Effector memory CD4-positive, alpha-beta T cell (primary cell): ENCODE measurements around the gene ZMYND10.

Source experiments
- DNase-seq, 3 donors: peaks; one replicate each; pipeline ENCODE4 v3.0.0-alpha.2; 2020
- H3K27ac ChIP-seq: 2 replicates; pipeline ENCODE4 v1.7.0; 2013; ENCODE audit warnings: mild to moderate bottlenecking, low read length, moderate library complexity; ENCODE audit not compliant: insufficient read depth, poor library complexity, severe bottlenecking
- H3K27me3 ChIP-seq: replicated peaks from 2 replicates; pipeline ENCODE4 v1.7.0; 2013; ENCODE audit warnings: mild to moderate bottlenecking, low read length; ENCODE audit not compliant: insufficient read depth, control insufficient read depth, poor library complexity, severe bottlenecking
- H3K36me3 ChIP-seq: 2 replicates; pipeline ENCODE4 v1.7.0; 2013; ENCODE audit warnings: mild to moderate bottlenecking, low read length, moderate library complexity; ENCODE audit not compliant: control insufficient read depth, insufficient read depth
- H3K4me1 ChIP-seq: 2 replicates; pipeline ENCODE4 v1.7.0; 2013; ENCODE audit warnings: low read length, mild to moderate bottlenecking; ENCODE audit not compliant: control insufficient read depth, insufficient read depth, poor library complexity, severe bottlenecking
- H3K4me3 ChIP-seq: 2 replicates; pipeline ENCODE4 v1.7.0; 2013; ENCODE audit warnings: low read length, low read depth, mild to moderate bottlenecking; ENCODE audit not compliant: insufficient read depth, poor library complexity, severe bottlenecking
- H3K9me3 ChIP-seq: 2 replicates; pipeline ENCODE4 v1.7.0; 2013; ENCODE audit warnings: mild to moderate bottlenecking, low read length, moderate library complexity; ENCODE audit not compliant: control insufficient read depth

The ZMYND10 gene

GRCh38 chr3:50357481-50357880, 11.9 kb upstream of the ZMYND10 start:
- Histone ChIP-seq H3K4me1 (peaks cover 35% of the 10 kb centered on the region), H3K27me3 (no peaks in the 10 kb centered on the region), H3K27ac (peak overlapping the region; percentile 87), H3K4me3 (peak overlapping the region; percentile 6), H3K9me3 (no peaks in the 10 kb centered on the region), H3K36me3 (peaks cover 40% of the 10 kb centered on the region)
- DNase-seq: no peak

- H3K4me1 ChIP-seq: peaks cover 39% of the 10 kb centered on the region
- no peak for DNase-seq
- no peaks in the 10 kb centered on the region for H3K27me3 ChIP-seq
- no peak overlapping the region for H3K27ac ChIP-seq
- H3K9me3 ChIP-seq: no peaks in the 10 kb centered on the region
- H3K36me3 ChIP-seq: peaks cover 40% of the 10 kb centered on the region
- no peak overlapping the region for H3K4me3 ChIP-seq
These were observed 11.0 kb upstream of the ZMYND10 start for GRCh38 chr3:50356553-50356952.

- H3K9me3 ChIP-seq: no peaks in the 10 kb centered on the region
- no peak for DNase-seq
- no peak overlapping the region for H3K4me3 ChIP-seq
- H3K36me3 ChIP-seq: peaks cover 40% of the 10 kb centered on the region
- peaks cover 44% of the 10 kb centered on the region for H3K4me1 ChIP-seq
- no peaks in the 10 kb centered on the region for H3K27me3 ChIP-seq
- H3K27ac ChIP-seq: peak overlapping the region; percentile 10
These were observed 10.5 kb upstream of the ZMYND10 start for GRCh38 chr3:50355829-50356552.

GRCh38 chr3:50354850-50355249, 9.3 kb upstream of the ZMYND10 start:
- peaks cover 40% of the 10 kb centered on the region for H3K36me3 ChIP-seq
- peaks cover 50% of the 10 kb centered on the region for H3K4me1 ChIP-seq

GRCh38 chr3:50354186-50354764, 8.7 kb upstream of the ZMYND10 start:
- no peaks in the 10 kb centered on the region for H3K27me3 ChIP-seq
- DNase-seq: no peak
- H3K36me3 ChIP-seq: peaks cover 41% of the 10 kb centered on the region
- H3K27ac ChIP-seq: no peak overlapping the region
- peaks cover 53% of the 10 kb centered on the region for H3K4me1 ChIP-seq
- H3K9me3 ChIP-seq: no peaks in the 10 kb centered on the region
- H3K4me3 ChIP-seq: no peak overlapping the region

More at GRCh38 chr3:50354850-50355249, 9.3 kb upstream of the ZMYND10 start:
- Histone ChIP-seq H3K27ac (no peak overlapping the region), H3K27me3 (no peaks in the 10 kb centered on the region), H3K9me3 (no peaks in the 10 kb centered on the region), H3K4me3 (no peak overlapping the region)
- no peak for DNase-seq

GRCh38 chr3:50353245-50354004, 7.9 kb upstream of the ZMYND10 start:
- no peak overlapping the region for H3K4me3 ChIP-seq
- H3K27me3 ChIP-seq: no peaks in the 10 kb centered on the region
- no peaks in the 10 kb centered on the region for H3K9me3 ChIP-seq
- no peak for DNase-seq
- H3K36me3 ChIP-seq: peaks cover 49% of the 10 kb centered on the region
- peaks cover 50% of the 10 kb centered on the region for H3K4me1 ChIP-seq
- H3K27ac ChIP-seq: no peak overlapping the region

GRCh38 chr3:50352781-50353180, 7.2 kb upstream of the ZMYND10 start:
- Histone ChIP-seq H3K36me3 (peaks cover 53% of the 10 kb centered on the region), H3K4me1 (peaks cover 44% of the 10 kb centered on the region), H3K27ac (no peak overlapping the region), H3K9me3 (no peaks in the 10 kb centered on the region), H3K4me3 (no peak overlapping the region), H3K27me3 (no peaks in the 10 kb centered on the region)
- no peak for DNase-seq

- peak overlapping the region; percentile 94 for H3K27ac ChIP-seq
- H3K4me3 ChIP-seq: peak overlapping the region; percentile 81
- H3K36me3 ChIP-seq: peaks cover 52% of the 10 kb centered on the region
- H3K9me3 ChIP-seq: no peaks in the 10 kb centered on the region
- H3K4me1 ChIP-seq: peaks cover 36% of the 10 kb centered on the region
- no peaks in the 10 kb centered on the region for H3K27me3 ChIP-seq
- DNase-seq: no peak
These were observed 5.8 kb upstream of the ZMYND10 start for GRCh38 chr3:50351323-50351697.

GRCh38 chr3:50350527-50351322, 5.2 kb upstream of the ZMYND10 start, which contains the start of the genes CYB561D2 and NPRL2:
Gene CYB561D2 (plus strand): TSS chr3:50350862. CDS start chr3:50351434, 572 bp downstream.
Gene NPRL2 (minus strand): TSS chr3:50350775. CDS start chr3:50350652, 123 bp downstream.
- Histone ChIP-seq H3K4me1 (peaks cover 37% of the 10 kb centered on the region), H3K36me3 (peaks cover 47% of the 10 kb centered on the region), H3K4me3 (peak within 1 kb of the TSS; percentile 81), H3K9me3 (no peaks in the 10 kb centered on the region), H3K27me3 (no peaks in the 10 kb centered on the region), H3K27ac (peak within 1 kb of the TSS; percentile 94)
- peak; percentile 96 to 99 (median 99) for DNase-seq
